ENCODE measurements around the gene PAPPA. TPM values are rescaled to one million over a fixed set of nuclear protein-coding genes. Genes with fewer than 3 reads are reported as not detected.

PAPPA gene
- total RNA-seq, 6 experiments from 2014 or later: 0.07 to 0.50 (median 0.32) TPM

GRCh38 chr9:116411506-116411905, 257.9 kb downstream of the PAPPA start:
- ATAC-seq (no peak), DNase-seq (no peak)
- TF ChIP-seq, protein P1, sequence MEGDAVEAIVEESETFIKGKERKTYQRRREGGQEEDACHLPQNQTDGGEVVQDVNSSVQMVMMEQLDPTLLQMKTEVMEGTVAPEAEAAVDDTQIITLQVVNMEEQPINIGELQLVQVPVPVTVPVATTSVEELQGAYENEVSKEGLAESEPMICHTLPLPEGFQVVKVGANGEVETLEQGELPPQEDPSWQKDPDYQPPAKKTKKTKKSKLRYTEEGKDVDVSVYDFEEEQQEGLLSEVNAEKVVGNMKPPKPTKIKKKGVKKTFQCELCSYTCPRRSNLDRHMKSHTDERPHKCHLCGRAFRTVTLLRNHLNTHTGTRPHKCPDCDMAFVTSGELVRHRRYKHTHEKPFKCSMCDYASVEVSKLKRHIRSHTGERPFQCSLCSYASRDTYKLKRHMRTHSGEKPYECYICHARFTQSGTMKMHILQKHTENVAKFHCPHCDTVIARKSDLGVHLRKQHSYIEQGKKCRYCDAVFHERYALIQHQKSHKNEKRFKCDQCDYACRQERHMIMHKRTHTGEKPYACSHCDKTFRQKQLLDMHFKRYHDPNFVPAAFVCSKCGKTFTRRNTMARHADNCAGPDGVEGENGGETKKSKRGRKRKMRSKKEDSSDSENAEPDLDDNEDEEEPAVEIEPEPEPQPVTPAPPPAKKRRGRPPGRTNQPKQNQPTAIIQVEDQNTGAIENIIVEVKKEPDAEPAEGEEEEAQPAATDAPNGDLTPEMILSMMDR (IDR thresholded peaks at IDR 0.05): no peak
- TF ChIP-seq POLR2A (IDR thresholded peaks at IDR 0.05): no peak
- intact Hi-C loops (cut with DNase I): no loop called here
- Histone ChIP-seq H3K36me3 (no peaks in the 10 kb centered on the region), H3K27me3 (no peaks in the 10 kb centered on the region), H3K9me3 (no peaks in the 10 kb centered on the region), H3K4me1 (no peaks in the 10 kb centered on the region), H3K27ac (no peak overlapping the region), H3K4me3 (no peak overlapping the region)
- 89% methylated on average over 1 of the region's 1 CpG for WGBS (ENCODE audit: insufficient coverage, low coverage, low lambda C conversion rate, missing lambda C conversion rate)

- Histone ChIP-seq H3K36me3 (no peaks in the 10 kb centered on the region), H3K4me1 (no peaks in the 10 kb centered on the region), H3K27ac (no peak overlapping the region), H3K9me3 (no peaks in the 10 kb centered on the region), H3K27me3 (no peaks in the 10 kb centered on the region), H3K4me3 (no peak overlapping the region)
- WGBS (ENCODE audit: insufficient coverage, low coverage, low lambda C conversion rate, missing lambda C conversion rate): 75% methylated on average over 1 of the region's 2 CpGs
- TF ChIP-seq POLR2A (IDR thresholded peaks at IDR 0.05): no peak
- TF ChIP-seq, protein P1 (IDR thresholded peaks at IDR 0.05): no peak
- DNase-seq: no peak
- ATAC-seq: no peak
- intact Hi-C loops (cut with DNase I): no loop called here
These were observed 260.8 kb downstream of the PAPPA start for GRCh38 chr9:116414374-116414773.

DNA sequence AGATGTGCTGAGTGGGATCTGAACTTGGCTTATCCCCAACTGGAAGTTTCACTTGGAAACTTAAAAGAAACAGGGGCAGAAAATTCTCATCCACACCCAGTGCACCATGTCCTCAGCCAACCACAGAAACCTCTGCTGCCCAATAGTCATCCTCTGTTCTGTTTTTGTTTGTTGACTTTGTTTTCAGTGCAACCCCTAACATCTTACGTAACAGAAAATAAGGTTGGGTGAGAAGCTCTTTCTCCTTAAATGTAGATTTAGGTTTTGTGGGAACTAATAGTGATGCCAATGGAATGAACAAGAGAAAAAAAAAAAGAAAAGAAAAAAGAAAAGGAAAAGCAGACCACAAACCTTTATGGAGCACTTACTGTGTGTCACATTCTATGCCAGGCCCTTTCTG, 262.8 kb downstream of the PAPPA start:
- H3K27ac ChIP-seq: no peak overlapping the region
- no peaks in the 10 kb centered on the region for H3K36me3 ChIP-seq
- no peaks in the 10 kb centered on the region for H3K9me3 ChIP-seq
- no peaks in the 10 kb centered on the region for H3K27me3 ChIP-seq
- intact Hi-C loops (cut with DNase I): no loop called here
- ATAC-seq (no peak), DNase-seq (no peak)
- TF ChIP-seq, protein P1 (IDR thresholded peaks at IDR 0.05): no peak
- TF ChIP-seq POLR2A (IDR thresholded peaks at IDR 0.05): no peak
- 86% methylated on average over 1 of the region's 1 CpG for WGBS (ENCODE audit: insufficient coverage, low coverage, low lambda C conversion rate, missing lambda C conversion rate)
- no peak overlapping the region for H3K4me3 ChIP-seq
- no peaks in the 10 kb centered on the region for H3K4me1 ChIP-seq

DNA sequence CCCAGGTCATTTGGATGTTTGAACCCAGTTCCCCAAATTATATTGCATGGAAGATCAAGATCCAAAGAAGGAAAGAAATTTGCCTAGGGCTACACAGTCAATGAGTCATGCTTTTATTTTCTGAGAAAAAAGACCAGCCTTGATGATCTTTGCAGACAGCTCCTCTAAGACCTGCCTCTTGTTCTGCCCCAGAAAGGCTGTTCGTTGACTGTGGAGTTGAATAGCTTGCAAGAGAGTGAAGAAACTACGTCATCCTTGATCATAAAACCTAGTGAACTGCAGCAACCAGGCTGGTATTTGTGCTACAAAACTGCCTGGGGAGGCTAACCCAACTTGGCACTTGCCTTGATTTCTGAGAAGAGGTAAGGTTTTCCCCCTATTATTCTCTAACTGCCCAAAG, 263.9 kb downstream of the PAPPA start:
- Histone ChIP-seq H3K4me3 (no peak overlapping the region), H3K4me1 (no peaks in the 10 kb centered on the region), H3K27ac (no peak overlapping the region), H3K36me3 (no peaks in the 10 kb centered on the region), H3K27me3 (no peaks in the 10 kb centered on the region), H3K9me3 (no peaks in the 10 kb centered on the region)
- 82% methylated on average over 2 of the region's 2 CpGs for WGBS (ENCODE audit: insufficient coverage, low coverage, low lambda C conversion rate, missing lambda C conversion rate)
- DNase-seq (no peak), ATAC-seq (no peak)
- TF ChIP-seq, protein P1 (IDR thresholded peaks at IDR 0.05): no peak
- TF ChIP-seq POLR2A (IDR thresholded peaks at IDR 0.05): no peak
- intact Hi-C loops (cut with DNase I): no loop called here

DNA sequence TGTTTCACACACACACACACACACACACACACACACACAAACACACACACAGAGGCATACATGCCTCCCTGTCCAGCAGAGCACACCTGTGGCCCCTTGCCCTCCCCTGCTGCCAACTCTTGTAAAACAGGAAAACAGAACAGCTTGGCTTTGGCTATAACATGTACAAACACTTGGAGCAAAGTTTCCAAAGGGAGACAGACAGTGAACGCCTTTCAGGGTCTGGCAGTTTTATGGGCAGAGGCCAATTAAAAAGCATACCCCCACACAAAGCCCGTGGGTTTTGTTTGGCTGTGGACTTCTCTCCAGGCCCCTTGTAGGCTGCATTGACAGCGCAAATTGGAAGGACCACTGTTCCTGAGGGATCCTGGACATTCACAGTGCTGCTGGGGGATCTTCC, 265.6 kb downstream of the PAPPA start:
- H3K27ac ChIP-seq: no peak overlapping the region
- TF ChIP-seq POLR2A (IDR thresholded peaks at IDR 0.05): no peak
- TF ChIP-seq, protein P1 (IDR thresholded peaks at IDR 0.05): no peak
- DNase-seq (no peak), ATAC-seq (no peak)
- intact Hi-C loops (cut with DNase I): no loop called here
- no peaks in the 10 kb centered on the region for H3K9me3 ChIP-seq
- no peaks in the 10 kb centered on the region for H3K4me1 ChIP-seq
- H3K36me3 ChIP-seq: no peaks in the 10 kb centered on the region
- no peaks in the 10 kb centered on the region for H3K27me3 ChIP-seq
- no peak overlapping the region for H3K4me3 ChIP-seq
- WGBS (ENCODE audit: insufficient coverage, low coverage, low lambda C conversion rate, missing lambda C conversion rate): no CpG with 5 or more reads among the region's 3 CpGs
